ENCODE data around the gene SHISA5. TPM values are rescaled to one million over a fixed set of nuclear protein-coding genes. Genes with fewer than 3 reads are reported as not detected.
"Not testable (repeated sequence)": the region's sequence is repeated elsewhere in the genome, so short reads cannot be mapped to it uniquely, and the experiment has no call there.

The SHISA5 gene
- polyA plus RNA-seq, 1 donor: 62.4 TPM

DNA sequence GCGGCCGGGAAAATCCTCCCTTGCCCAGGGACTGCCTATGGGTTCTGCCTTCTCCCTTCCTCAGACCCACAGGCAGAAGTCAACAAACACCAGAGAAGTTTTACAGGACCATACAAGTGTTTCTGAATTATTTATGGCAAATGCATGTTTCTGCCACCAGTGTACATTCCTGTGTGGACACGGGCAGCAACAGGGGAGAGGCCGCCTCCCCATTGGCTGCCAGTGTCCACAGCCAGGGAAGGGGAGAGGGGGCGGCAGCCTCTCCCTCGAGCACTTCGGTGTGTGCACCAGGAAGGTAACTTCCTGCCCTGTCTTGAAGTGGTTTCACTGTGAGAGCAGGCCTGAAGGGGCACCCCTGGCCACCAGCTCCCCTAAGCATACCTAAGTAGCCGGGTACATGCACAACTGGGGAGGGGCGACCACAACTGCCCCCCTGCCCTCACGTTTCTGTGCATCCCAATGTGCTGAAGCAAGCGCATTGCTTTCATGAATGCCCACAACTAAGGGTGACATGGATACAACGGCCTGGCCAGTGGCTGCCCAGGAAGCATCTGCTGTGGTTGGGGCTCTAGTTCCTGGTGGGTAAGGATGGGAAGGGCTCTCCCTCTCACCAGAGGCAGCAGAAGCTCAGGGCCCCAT lies 14.8 kb upstream of the SHISA5 start:
- no peak for DNase-seq

DNA sequence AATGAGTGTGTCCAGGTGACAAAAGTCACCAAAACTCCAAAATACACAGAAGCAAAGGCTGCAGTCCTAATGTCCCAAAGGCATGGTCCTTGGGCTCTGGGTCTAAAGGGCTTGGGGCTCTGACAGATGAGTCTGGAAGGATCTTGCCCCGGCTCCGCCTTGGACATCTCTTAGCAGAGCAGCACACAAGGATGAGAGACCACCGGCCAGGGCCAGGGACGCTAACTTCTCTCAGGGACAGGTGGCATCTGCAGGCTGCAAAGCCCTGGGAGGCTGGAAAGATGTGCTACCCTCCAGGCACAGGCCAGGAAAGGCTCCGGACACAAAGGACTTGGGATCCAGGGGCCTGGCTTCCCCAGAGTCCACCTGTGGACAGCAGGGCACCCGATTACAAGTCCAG lies 14.1 kb upstream of the SHISA5 start:
- DNase-seq: no peak

- no peak for DNase-seq
Measured at GRCh38 chr3:48516571-48516970, 12.6 kb upstream of the SHISA5 start.

GRCh38 chr3:48514431-48515227 lies 10.7 kb upstream of the SHISA5 start:
- DNase-seq: no peak

- no peak for DNase-seq
Measured at GRCh38 chr3:48511551-48511950, 7.6 kb upstream of the SHISA5 start.

GRCh38 chr3:48507256-48508061 lies 3.5 kb upstream of the SHISA5 start:
- DNase-seq: no peak

DNA sequence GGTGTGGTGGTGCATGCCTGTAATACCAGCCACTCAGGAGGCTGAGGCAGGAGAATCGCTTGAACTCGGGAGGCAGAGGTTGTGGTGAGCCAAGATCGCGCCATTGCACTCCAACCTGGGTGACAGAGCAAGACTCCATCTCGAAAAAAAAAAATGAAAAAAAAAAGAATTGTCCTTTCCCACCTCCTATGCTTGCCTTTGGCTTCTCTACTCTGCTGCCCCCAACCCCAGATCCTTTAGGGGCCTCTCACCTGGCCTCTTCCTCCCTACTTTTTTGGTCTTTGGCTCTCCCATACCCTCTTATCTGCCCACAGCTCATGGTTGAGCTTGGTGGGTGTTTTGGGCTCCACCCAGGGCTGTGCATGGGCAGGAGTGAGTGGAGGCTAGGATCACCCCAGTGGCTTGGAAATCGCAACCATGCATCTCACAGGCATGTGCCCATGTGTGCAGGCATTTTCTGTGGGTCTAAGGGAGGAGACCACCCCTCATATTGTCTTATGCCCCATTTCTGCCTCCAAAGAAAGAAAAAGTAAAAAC lies 2.1 kb upstream of the SHISA5 start:
- no peak for DNase-seq

- no peak for DNase-seq
Measured at GRCh38 chr3:48505146-48505545, 1.2 kb upstream of the SHISA5 start.

- DNase-seq: no peak
Measured at GRCh38 chr3:48503401-48504050, 448 bp downstream of the SHISA5 start.

- no peak for DNase-seq
Measured at GRCh38 chr3:48502728-48503168, 1.2 kb downstream of the SHISA5 start.

DNA sequence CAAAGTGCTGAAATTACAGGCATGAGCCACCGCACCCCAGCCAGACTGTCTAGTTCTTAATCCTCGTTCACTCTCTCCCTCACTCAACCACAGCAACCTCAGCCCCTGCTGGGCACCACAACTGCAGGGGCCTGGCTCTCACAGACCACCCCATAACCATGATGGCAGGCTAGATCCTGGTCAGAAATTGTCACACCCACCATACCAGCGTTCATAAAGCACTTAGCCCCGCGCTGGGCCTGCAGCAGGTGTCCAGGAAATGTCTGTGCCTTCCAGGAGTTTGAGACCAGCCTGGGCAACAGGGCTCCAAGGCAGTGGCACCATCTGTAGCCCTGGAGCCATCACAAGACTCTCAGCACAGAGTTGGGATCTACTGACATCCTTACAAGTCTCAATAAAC lies 1.9 kb downstream of the SHISA5 start:
- DNase-seq: no peak

DNA sequence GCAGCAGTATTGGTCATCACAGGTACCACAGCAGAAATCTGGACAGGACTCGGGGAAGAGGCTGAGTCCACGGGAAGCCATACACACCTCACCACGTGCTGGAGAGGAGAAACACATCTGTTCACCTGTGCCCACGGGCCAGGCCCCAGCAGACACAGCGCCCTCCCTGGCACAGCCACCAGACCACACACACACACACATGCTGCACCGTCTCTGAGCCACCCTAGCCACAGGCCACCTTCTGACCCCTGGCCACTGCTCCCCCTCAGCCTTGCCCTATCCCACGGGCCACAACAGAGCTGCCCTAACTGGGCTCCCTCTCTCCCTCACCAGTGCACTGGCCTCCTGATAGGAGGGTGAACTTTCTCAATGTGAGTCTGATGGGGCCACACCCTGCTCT lies 2.8 kb downstream of the SHISA5 start:
- no peak for DNase-seq

DNA sequence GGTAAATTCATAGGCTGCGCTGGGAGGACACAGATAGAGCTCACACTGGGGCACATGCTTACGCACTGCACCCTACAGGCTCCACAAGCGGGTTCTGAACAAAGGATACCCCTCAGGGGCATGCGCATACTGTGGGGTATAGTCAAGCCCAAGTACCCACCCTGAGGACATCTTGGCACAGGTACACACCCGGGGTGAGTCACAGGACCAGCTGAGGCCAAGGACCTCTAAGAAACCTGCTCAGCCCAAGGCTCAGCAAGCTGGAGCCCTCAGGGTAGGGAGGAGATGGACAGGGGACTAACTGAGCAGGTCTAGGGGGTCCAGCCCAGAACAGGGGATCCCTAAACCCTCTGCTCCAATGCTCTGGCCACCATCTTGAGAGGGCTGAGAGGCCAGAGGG lies 3.3 kb downstream of the SHISA5 start:
- no peak for DNase-seq

DNA sequence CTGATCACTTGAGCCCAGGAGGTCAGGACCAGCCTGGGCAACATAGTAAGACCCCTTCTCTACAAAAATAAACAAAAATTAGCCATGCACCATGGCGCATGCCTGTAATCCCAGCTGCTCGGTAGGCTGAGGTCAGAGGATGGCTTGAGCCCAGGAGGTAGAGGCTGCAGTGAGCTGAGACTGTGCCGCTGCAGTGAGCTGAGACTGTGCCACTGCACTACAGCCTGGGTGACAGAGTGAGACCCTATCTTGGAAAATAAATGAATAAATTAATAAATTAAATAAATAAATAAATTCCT lies 10.8 kb downstream of the SHISA5 start:
- no peak for DNase-seq

- no peak for DNase-seq
Measured at GRCh38 chr3:48492461-48493202, 11.3 kb downstream of the SHISA5 start.

- no peak for DNase-seq
Measured at GRCh38 chr3:48486952-48487351, 17.0 kb downstream of the SHISA5 start.

GRCh38 chr3:48482822-48483221 lies 21.2 kb downstream of the SHISA5 start:
- not testable (repeated sequence) for DNase-seq

DNA sequence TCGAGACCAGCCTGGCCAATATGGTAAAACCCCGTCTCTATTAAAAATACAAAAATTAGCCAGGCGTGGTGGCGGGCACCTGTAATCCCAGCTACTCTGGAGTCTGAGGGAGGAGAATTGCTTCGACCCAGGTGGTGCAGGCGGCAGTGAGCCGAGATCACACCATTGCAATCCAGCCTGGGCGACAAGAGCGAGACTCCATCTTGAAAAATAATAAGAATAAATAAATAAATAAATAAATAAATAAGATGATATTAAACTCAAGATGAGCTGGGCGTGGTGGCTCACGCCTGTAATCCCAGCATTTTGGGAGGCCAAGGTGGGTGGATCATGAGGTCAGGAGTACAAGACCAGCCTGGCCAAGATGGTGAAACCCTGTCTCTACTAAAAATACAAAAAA lies 23.1 kb downstream of the SHISA5 start:
- not testable (repeated sequence) for DNase-seq

- DNase-seq: no peak
Measured at GRCh38 chr3:48478626-48479555, 25.1 kb downstream of the SHISA5 start.

DNA sequence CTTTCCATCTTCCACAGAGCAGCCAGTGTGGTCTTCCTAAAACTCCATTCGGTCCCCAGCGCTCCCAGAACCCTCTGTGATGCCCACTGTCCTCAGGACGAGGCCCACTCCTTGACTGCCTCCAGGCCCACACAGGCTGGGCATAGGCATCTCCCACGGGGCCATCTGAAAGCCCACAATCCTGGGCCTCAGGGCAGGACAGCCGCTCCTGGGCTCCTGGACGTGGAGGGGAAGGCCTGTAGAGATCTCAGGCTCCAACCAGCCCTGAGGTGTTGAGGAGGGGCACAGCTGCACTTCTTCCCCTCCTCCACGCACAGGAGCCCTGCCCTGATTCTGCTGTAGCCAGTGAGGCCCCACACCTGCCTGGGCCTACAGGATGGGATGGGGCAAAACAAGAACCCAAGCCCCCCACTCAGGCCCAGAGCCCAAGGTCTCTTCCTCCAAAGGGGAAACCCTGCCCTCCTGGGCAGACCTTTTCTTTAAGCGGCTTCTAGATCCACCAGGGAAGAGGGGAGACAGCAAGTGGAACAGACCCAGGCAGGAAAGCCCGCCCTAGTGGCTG lies 25.9 kb downstream of the SHISA5 start:
- DNase-seq: no peak

Data from hindlimb muscle (tissue), 1 donor.